GM12873 (cell line): ENCODE results near the gene NOLC1.

Experiments used
- TF ChIP-seq, protein P1 (sequence below): IDR thresholded peaks from 2 replicates; pipeline ENCODE4 v1.5.1; 2012; ENCODE audit warnings: low read depth, mild to moderate bottlenecking, moderate library complexity, low read length, control low read depth; ENCODE audit not compliant: insufficient read depth; ENCODE audit errors: missing control alignments

Gene NOLC1

DNA sequence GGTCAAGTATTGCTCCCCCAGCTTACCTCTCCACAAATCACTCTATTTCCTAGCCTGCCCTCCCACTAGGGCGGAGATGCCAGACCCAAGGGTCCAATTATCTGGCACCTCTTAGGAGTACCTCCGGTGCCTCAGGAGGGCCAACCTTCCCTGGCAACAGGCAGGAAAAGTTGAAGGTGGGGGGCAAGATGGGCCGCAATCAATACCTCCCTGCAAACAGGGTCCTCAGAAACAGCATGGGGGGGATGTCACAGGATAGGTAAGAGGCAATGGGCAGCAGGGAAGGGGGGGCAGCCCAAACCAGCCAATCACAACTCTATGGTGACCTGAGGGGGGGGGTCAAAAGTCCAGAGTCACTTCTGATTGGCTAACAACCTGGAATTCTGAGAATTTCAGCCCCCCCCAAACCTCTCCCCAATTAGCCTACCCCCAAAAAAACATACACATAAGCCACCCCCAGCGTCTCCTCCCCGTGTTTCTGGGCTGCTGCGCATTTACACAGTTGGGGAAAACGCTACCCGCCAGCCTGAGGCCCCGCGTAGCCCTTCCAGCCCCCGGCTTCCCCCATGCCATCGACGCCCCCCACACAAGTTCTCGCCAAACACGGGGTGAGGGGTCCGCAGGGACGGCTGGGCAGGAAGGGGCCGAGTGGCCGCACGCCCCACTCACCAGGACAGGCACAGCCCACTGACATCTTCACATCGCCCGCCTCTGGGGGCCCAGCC is 32.6 kb upstream of the NOLC1 start:
- TF ChIP-seq, protein P1, sequence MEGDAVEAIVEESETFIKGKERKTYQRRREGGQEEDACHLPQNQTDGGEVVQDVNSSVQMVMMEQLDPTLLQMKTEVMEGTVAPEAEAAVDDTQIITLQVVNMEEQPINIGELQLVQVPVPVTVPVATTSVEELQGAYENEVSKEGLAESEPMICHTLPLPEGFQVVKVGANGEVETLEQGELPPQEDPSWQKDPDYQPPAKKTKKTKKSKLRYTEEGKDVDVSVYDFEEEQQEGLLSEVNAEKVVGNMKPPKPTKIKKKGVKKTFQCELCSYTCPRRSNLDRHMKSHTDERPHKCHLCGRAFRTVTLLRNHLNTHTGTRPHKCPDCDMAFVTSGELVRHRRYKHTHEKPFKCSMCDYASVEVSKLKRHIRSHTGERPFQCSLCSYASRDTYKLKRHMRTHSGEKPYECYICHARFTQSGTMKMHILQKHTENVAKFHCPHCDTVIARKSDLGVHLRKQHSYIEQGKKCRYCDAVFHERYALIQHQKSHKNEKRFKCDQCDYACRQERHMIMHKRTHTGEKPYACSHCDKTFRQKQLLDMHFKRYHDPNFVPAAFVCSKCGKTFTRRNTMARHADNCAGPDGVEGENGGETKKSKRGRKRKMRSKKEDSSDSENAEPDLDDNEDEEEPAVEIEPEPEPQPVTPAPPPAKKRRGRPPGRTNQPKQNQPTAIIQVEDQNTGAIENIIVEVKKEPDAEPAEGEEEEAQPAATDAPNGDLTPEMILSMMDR = no peak

DNA sequence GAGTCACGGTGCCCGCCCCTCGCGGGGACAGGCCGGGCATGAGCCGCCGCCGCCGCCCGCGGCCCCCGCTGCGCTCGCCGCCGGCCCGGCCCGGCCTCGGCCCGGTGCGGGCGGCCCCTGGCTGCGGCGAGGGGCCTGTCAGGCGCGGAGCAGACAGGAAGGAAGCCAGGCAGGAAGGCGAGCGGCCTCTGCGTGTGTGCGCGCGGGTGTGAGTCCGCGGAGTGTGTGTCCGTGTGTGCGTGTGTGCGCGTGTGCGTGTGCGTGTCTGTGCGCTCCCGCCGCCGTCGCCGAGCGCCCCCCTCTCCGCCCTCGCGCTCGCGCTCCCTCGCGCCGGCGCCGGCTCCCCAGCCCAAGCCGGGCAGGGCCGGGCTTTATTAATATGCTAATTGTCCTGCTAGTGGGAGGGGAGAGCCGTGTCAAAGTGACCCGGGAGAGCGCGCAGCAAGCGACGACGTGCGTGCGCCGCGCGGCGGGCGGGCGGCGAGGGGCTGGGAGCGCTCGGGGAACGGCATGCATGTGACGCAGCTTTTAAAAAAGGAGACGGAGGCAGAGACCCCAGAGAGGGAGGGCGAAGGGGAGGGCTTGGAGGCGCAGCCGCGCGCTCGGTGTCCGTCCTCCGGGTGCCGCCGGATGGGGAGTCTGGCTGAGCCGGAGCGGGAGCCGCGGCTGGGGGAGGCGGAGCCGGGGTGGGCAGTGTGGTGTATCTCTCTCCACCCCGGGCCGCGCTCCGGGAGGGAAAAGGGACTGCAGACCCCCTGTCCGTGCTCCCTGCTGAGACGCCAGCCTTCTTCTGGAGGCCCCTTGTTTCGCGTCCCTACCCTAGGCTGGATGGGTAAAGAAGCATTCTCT is 31.8 kb upstream of the NOLC1 start, which contains the start of gene LDB1:
Gene LDB1 (minus strand): TSS at position 227 of the 849 bp plus-strand sequence. CDS start 258 bp downstream, outside the sequence.
- TF ChIP-seq, protein P1 = no peak

DNA sequence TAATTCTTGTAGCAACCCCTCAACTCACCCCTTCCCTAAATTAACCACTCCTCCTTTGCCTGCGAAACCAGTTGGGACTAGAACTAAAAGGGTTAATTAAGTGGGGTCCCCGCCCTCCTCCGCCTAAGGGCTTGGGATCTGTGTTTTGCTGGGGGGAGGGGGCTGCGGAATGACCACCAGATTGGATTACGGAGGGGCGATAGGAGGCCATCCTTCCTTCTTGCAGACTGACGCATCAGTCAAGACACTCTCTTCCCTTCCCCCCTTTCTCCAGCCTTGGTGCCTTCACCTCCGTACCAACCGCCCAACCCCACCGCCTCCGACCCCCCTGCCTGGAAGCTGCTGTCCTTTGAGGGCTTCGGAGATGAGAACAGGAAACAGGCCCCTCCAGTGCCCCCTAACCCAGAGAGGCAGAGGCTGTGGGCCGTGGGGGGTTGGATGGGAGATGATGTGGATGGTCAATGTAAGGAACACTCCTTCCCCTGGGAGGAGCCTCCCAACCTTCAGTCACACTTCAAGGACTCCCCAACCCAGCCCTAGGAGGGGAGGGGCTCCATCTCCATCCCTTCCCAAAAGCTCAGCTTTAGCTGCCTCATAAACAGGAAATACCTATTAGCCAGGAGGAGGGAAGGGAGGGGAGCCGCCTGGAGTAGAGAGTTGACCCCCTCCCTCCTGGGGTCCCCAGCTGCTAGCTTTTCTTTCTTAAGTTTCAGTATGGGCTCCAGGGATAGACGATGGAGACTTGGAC is 31.0 kb upstream of the NOLC1 start:
- TF ChIP-seq, protein P1 = no peak

DNA sequence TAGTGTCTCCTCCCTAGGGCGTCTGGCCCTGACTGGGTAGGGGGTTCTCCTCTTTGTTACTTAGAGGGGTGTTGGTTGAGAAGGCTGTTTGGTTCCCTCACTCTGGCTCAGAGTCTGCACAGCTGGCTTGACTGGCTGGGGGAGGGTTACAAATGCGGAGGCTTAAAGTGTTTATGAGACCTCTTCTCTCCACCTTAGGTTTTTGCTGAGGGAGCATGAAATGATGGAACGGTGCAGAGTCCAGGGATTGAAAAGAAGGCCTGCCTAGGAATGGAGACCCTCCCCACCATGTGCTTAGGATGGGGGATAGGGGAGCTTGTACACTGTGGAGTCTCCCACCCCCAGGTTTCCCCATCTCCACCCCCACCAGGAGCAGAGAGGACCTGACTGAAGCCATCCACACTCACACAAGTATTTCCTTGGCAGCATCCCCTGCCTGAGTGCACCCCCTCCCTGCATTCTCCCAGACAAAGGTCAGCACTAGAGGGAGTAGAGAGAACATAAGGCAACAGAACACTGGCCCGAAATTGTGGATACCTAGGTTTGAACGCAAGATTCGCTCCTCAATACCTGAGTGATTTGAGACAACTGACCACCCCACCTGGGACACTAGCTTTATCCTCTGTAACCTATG is 30.3 kb upstream of the NOLC1 start:
- TF ChIP-seq, protein P1 = no peak

DNA sequence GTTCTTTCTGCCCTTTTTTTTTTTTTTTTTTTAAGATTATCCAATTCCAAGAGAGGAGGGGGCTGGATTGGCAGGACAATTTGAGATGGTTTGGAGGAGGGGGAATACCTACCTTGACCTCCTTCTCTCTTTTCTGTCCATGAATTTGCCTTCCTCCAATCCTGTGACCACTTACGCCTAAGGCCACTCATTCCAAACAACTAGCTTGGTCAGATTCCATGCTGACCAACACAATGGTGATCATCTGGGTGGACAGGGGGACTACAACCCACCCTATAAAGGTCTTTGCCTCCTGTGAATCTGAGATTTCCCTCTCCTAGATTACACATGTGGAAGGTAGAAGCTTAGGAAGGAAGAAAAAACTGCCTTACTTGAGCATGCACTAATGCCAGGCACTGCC is 29.7 kb upstream of the NOLC1 start:
- TF ChIP-seq, protein P1 = no peak

DNA sequence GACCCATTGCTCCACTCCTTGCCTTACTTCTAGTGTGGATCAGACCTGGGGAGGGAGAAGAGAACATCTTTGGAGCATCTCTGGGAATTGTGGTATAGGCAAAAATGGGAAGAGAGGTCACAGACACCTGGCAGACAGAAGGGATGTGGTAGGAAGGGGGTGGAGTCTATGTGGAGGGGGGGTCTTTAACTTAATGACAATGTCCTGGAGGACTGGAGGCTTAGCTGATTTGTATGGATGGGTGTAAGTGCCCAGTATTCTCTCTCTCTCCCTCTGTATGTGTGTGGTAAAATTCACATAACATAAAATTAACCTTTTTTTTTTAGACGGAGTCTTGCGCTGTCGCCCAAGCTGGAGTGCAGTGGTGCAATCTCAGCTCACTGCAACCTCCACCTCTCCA is 29.0 kb upstream of the NOLC1 start:
- TF ChIP-seq, protein P1 = no peak
